Activated CD4-positive, alpha-beta T cell treated with anti-CD3 and anti-CD28 coated beads, Interleukin-2, amount 50 U/mL, for 16 hours (primary cell): ENCODE measurements around the gene IQCC.
A peak's percentile ranks its signal among the peaks of the same experiment; 100 is the strongest.

ENCODE experiments used
- DNase-seq: peaks from one replicate; pipeline ENCODE4 v3.0.0-alpha.2; 2020

The IQCC gene

DNA sequence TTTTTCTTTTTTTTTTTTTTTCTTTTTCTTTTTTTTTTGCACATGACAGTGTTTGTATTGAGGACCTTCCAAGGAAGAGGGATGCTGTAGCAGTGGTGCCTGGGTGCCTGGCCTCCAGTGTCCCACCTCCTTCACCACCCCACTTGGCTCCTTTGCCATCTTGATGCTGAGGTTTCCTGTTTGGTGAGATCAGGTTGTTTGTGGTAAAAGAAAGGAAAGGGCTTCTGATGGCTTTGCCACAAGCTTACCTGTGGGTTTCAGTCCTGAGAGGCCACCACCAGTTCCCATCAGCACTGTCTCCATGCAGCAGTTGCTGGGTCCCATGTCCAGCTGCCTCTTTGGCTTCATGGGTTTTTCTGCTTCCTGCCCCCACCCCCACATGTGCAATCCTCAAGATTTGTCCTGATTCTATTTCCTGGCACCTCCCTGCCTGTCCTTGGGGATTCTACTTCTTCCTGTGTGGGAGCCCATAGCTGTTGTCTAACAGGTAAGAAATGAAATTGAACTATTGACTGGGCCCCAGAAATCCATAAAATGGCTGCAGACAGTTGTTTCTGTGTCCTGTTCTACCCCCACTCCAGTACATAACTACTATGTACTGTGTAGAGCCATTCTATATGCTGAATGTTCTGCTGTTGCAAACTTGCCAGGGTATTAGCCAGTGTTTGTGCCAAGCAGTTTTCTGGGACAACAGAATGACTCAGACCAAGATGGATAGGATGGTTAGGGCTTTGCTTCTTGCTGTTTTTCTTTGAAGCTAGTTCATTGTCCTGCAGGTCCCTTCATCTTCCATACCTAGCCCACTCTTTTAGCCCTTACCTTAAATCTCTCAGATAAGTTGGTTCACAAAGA lies 9.3 kb upstream of the IQCC start:
- peak; percentile 56 for DNase-seq

DNA sequence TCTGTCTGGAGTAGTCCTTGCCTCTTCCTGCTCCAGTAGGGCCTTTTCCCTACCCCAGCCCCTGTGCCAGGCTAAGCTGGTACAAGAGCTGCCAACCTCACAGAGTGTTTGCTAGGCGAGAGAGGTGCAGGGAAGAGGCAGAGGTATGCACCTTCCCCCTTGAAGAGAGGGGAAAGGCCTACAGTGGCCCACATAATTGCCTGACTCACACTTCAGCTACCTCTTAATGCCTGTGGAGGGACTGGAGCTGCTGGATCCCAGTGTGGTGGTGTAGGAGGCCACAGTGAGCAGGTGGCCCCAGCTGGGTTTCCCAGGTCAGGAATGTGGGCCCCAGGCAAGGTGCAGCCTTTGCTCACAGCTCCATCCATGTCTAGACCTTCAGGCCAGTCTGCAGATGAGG lies 8.4 kb upstream of the IQCC start:
- DNase-seq = no peak

DNA sequence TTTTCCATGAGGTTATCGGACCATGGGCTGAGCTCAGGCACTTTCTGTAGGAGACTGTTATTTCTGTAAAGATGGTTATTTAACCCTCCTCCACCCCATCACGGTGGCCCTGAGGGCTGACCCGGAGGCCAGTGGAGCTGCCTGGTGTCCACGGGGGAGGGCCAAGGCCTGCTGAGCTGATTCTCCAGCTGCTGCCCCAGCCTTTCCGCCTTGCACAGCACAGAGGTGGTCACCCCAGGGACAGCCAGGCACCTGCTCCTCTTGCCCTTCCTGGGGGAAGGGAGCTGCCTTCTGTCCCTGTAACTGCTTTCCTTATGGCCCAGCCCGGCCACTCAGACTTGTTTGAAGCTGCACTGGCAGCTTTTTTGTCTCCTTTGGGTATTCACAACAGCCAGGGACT lies 7.6 kb upstream of the IQCC start:
- DNase-seq = no peak

DNA sequence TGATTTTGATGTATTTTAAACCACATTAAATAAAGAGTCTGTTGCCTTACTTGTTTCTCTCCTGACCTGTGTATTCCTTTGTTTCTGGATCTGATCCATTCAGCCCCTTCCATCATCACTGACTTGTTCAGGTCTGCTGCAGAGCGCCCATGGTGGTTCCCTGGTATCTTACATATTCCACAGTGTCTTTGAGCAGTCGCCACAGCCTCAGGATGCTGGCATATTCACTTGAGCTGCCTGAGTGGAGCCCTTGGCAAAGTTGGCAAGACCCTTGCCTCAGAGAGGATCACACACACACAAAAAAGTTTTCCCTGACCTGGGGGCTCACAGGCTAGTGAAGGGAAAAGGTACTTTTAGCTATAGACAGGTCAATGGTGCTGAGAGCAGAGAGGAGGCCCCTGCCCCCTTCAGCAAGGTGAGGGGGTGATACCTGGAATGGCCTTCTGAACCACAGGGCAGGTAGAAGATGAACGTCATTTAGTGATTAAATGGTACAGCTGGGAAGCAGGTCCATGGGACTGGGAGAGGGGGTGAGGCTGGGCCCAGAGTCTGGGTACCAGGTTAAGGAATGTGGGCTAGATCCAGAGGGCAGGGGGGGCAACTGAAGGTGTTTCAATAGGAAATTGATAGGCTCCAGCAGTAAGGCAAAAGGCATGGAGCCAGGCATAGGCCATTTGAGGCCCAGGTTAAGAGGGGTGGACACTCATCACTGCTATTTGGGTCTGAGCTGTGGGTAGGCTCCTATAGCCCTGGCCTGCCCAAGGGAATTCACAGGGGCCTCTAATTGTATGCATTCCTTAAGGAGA lies 7.0 kb upstream of the IQCC start:
- DNase-seq = no peak

DNA sequence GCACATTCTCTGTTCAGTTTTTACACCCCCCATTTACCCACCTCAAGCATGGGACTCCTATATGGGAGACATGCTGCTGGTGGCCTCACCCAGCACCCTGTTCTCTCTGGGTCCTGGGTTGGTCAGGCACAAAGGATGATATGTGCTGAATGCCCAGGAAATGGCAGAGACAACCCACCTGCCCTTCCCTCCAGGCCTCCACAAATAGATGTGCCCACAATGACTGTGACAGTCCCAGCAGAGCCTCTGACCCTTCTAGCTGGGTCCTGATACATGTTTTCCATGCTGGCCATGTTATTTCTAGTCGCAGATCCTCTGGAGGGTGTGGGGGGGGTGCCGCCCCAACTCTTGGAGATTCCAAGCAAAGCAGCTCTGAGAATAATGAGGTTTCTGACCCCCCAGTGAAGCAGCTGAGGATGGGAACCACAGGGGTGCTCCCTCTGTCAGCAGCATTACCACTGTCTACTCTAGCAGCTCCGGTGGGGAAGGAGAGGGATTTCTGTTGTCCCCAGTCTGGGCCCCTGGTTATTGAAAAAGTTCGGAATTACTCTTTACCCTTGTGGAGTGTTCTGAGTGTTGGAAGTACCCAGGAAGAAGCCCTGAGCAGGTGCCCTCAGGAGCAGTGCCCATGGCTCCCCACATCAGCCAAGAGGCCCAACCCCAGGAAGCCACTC lies 6.3 kb upstream of the IQCC start:
- DNase-seq = no peak

DNA sequence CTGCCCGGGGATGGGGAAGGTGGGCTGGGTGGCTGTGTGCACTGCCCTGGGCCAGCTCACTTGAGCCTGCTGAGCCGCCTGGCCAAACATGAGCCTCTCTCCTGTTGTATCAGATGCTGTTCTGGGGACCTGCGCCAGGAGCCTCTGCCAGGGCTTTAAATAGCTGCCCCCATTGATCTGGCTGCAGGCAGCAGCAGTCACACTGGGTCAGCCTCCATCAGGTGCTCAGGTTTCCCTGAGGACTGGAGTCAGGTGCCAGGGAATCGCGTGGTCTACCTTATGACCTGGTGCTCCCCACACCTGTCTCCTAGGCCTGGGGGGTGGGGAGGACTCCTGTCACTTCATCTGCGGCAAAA lies 5.8 kb upstream of the IQCC start:
- DNase-seq = no peak

DNA sequence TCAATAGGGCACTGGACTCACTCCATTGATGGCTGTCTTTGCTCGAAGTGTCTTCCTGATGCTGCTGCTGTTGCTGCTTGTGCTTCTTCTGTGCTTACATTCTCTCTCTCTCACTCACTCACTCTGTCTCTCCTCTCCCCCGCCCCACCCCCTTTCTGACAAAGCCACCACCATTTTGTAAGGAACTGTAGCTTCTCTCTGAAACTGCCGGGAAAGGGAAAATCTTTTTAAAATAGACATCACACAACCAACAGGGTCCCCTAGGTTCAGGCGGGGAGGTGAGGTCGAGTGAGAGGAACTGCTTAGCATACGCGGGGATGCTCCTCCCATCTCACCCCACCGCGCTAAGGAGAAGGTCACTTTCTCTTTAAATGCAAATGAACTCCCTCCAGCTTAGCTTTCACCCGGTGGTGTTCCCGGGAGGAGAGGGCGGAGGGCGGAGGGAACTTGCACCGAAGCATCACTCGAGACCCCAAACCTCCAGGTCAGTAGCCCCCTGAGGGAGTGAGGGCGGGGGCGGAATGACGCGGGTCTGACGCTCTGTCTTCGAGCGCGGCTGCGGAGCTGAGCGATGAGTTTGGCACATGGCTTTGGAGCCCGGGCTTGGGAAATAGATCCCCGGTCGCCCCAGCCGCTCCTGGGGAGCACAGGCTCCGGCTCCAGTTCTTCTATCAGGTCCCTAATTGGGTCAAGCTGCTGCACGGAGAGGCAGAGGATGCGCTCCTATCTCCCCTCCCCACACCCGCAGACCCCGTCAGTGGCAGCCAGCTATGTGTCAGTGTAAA lies 5.1 kb upstream of the IQCC start, which contains the start of gene CCDC28B:
Gene CCDC28B (plus strand): TSS at position 370 of the 785 bp plus-strand sequence. CDS start 1,341 bp downstream, outside the sequence.
- DNase-seq = peak; percentile 49

DNA sequence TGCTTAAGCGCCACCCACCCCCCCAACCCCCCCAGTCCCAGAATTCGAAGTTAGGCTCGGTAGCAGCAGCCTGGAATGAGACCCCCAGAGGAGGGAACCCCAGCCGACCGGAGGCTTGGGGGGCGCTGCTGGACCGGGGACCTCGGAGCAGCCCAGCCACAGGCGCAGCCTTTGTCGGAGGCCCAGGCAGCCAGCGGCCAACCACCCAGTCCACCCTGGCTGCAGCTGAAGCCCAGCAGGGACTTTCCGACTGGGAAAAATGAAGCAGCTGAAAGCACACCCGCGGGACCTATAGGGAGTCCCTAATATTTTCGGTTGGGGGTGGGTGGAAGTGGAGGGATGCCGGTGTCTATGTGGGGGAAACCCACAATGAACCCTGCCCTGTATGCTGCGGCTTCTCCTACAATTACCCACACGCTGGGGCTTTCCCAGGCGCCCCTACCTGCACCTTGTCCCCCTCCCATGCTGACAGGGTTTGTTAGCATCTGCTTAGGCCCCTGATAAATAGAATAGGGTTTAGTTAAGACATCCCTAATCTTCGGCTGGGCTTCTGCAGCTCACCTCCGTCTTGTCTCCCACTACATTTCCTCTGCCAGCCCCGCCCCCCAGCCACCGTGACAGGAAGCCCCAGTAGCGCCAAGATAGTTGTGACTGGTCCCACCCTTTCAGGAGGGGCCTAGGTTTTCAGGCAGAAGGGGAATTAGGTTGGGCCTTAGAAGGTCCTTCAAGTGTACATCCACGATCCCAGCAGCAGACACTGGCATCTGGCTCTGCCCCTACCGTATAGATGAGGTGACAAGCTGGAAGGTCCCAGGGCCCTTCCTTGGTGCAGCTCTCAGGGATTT lies 4.2 kb upstream of the IQCC start:
- DNase-seq = peak; percentile 81

DNA sequence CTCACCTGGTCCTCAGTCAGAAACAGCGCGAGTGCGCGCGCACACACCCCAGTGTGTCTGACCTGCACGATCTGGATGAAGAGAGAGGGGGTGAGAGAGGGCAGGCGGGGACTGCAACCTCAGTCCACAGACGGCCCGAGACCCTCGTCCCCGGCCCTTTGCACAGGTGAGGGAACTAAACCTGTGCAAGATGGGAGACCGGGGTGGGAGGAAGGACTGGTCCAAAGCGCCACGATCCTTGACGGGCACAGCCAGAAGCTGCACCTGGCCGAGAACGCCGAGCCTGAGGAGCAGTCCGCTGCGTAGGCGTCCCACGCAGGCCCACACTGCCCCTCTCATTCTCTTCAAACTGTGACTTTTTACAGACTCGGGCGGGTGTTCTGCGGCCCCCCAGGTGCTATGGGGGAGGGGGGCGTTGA lies 519 bp upstream of the IQCC start:
- no peak for DNase-seq

DNA sequence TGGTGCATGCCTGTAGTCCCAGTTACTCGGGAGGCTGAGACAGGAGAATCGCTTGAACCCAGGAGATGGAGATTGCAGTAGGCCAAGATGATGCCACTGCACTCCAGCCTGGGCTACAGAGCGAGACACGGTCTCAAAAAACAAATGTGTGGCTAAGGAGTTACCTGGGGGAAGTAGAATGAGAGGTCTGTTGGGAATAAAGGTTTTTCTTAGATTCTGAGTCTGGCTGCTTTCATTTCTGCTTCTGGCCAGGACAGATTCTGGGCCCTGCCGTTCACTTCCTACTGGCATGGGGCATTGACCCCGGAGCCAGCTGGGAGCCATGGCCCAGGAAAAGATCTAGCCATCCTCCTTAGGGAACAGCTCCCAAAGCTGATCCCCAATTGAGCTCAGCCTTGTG lies 3.0 kb downstream of the IQCC start:
- no peak for DNase-seq

DNA sequence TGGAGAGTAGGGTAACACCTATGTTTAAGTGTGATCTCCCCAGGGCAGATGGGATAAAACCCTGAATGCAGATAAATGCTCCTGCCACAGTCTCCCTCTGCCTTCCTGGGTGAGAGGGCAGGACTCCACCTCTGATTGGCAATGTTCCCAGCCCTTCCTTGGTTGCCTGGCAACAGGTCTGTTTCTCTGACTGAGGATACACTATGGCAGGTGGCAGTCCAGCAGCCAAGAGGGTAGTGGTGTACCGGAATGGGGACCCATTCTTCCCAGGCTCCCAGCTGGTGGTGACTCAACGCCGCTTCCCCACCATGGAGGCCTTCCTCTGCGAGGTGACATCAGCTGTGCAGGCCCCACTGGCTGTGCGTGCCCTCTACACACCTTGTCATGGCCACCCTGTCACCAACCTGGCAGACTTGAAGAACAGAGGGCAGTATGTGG lies 3.4 kb downstream of the IQCC start, which contains the start of gene DCDC2B:
Gene DCDC2B (plus strand): TSS at position 199 of the 438 bp plus-strand sequence. CDS start 5 bp downstream, at position 204.
- DNase-seq = no peak

DNA sequence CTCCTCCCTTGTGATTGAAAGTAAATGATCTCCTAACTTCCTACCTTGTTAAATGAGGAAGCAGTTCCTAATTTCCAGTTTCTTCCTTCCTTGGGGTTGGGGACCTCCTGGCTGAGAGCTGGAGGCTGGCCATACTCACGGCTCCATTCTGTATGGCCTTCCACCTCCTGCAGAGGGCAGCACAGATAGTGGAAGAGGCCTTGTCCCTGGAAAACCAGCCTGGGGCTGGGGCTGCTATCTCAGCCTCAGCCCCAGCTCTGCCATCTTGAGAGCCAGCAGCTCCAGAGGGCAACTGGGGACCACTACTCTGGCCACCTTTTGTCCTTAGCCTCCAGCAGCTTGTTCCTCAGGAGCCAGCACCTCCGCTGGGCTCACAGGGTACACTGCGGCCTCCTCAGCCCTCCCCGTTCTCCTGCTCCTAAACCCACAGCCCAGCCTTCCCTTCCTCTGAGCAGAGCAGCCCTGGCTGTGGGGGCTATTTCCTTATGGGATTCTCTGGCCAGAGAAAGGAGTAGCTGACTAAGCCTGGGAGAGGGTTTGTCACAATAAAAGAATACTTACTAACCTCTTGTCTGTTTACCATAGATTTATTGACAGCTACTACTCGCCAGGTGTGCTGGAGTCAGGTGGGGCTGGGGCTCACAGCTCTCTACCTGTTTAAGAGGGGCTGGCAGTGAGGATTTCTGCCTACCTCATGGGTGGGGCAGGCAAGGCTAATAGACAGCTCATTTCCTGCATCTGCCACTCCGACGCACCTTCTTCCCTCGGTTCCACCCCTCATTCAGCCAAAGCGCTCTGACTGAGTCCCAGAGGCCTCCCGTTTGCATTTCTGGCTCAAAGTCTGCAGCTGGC lies 10.4 kb downstream of the IQCC start:
- peak; percentile 58 for DNase-seq

DNA sequence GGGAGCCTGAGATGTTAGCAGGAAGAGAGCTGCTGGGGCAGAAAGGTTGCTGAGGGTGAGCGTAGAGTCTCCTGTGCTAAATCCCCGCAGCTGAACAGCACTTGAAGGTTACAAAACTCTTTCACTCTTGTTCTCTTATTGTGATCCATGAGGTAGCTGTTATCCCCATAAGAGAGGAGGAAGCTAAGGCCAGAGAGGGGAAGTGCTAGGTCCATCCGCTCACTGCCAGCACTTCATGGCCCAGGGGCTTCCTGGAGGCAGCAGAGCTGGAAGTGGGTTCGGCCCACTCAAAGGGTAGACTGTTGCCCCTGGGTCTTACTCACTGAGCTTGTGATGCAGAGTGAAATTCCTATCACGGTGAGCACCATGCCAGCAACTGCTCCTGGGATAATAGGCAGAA lies 11.1 kb downstream of the IQCC start:
- no peak for DNase-seq

DNA sequence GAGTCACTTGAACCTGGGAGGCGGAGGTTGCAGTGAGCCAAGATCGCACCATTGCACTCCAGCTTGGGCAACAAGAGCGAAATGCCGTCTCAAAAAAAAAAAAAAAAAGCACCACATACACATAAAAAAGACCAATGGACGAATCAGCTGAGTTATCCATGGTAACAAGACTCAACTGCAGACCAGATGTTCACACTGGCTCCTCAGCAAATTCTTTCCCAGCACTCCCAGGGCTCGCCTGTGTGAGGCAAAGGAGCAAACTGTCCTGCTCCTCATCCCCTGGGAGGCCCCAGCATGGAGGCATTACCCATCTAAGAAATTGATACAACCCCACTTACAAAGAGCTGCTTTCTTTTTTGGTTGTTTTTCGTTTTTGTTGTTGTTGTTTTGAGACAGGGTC lies 13.6 kb downstream of the IQCC start:
- no peak for DNase-seq

DNA sequence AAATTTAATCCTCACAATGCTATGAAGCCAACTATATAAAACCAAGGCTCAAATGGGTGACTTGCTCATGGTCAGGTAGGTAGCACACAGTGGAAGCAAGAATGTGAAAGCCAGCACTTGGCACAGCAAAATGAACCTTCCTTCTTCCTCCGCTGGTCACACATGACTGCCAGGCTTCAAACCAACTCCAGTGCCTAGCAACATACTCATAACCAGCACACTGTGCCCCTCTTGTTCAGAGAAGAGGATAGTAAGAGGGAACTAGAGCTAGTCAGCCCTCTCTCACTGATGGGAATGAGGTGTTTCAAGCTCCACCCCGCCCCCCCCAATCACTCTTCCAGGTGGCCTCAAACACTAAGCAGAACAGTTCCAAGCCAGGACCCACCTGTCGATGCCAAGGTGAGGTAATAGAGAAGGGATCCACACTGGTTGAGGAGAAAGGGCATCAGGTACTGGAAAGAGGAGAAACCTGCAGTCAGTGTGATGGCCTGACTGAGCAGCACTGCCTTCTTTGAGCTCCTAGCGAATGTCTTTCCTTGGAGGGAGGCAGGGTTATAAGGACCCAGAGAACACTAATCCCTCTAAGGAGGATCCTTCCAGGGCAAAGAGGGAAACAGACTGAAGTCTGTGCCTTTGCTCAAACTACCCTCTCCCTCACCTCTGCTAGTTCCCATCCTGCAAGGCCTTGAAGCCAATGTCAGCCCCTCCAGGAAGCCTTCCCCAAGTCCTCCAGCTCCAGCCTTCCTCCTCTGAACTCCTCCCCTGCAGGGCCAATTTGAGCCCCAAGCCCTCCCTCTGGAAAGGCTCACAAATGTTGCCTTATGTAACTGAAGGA lies 15.5 kb downstream of the IQCC start:
- DNase-seq = no peak

DNA sequence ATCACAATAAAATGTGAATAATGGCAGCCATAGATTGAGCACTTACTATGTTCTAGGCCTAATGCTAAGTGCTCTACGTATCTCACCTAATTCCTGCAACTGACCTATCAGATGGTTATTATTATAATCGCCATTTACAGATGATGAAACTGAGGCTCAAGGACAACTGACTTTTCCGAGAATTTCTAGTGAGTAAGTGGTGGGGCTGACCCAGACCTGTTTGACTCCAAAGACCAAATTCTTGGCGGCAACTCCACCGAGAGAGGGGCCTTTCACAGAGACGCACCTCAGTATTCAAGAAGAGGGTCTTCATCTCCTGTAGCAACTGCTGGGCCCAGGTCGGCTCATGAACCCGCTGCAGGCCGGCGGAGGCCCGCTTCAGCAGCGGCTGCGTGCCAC lies 16.1 kb downstream of the IQCC start:
- no peak for DNase-seq

DNA sequence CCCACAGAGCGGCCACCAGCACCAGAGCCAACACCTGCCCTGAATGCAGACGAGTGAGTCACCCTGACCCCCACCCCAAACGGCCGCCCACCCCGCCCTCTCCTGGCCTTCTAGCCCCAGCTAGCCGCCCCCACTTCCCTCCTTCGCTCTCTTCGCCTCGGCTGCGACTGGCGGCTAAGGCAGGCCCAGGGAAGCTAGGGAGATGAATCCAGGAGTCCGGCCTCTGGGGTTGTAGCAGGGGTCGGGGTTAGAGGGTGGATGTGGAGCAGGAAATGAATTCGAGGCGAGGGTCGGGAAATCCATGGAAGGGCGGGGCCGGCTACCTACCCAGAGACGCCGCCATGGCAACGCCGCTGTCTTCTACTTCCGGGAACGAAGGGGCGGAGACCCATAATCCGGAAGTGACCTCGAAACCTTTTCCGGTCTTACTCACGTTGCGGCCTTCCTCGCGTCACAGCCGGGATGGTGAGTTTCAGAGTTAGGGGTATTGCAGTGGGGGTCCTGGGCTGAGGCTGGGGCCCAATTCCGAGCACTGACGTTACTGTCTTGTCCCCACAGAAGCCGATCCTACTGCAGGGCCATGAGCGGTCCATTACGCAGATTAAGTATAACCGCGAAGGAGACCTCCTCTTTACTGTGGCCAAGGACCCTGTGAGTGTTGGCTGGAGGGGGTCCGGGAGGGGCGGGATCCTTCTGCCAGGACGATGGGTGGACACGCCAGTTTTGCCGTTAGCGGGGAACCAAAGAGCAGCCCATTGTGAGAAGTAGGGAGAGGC lies 16.7 kb downstream of the IQCC start, which contains the start of the genes EIF3I and TMEM234:
Gene EIF3I (plus strand): TSS at position 428 of the 776 bp plus-strand sequence. CDS start 35 bp downstream, at position 463.
Gene TMEM234 (minus strand): TSS at position 374 of the 776 bp plus-strand sequence. CDS start 31 bp downstream, at position 343.
- DNase-seq = peak; percentile 94

DNA sequence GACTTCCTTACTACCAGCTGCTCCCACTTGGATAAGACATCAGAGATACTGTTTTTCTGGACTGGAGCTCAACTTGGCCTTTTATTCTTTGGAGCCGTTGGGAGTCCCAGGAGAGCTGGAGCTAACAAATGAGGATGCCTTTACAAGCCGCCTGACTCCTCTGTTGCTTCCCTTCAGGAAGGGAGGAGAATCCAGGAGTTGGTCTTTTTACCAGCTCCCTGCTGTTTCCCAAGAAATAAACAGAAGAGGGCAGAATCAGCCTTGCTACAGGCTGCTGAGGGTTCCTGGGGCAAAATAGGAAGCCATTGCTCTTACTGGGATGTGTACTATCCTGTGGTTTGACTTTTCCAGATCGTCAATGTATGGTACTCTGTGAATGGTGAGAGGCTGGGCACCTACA lies 18.2 kb downstream of the IQCC start:
- DNase-seq = no peak
